HFFc6 (cell line): Measurements from ENCODE around the gene CRYGA. TPM values are rescaled to one million over a fixed set of nuclear protein-coding genes. Genes with fewer than 3 reads are reported as not detected.

Experiments used
- DNase-seq: peaks from one replicate; pipeline ENCODE4 v3.0.0-alpha.2; 2018
- H3K27ac Mint-ChIP-seq: 2 replicates; pipeline ENCODE4 v1.8.0; 2020; ENCODE audit warnings: mild to moderate bottlenecking, mixed read lengths
- H3K27me3 Mint-ChIP-seq: 2 replicates; pipeline ENCODE4 v1.8.0; 2021; ENCODE audit warnings: mild to moderate bottlenecking, moderate library complexity, mixed read lengths; ENCODE audit not compliant: insufficient read depth
- H3K36me3 Mint-ChIP-seq: 2 replicates; pipeline ENCODE4 v1.8.0; 2021; ENCODE audit warnings: low read depth, mixed read lengths
- H3K4me1 Mint-ChIP-seq: 2 replicates; pipeline ENCODE4 v1.8.0; 2020; ENCODE audit warnings: low read depth, mixed read lengths
- H3K4me3 Mint-ChIP-seq: 2 replicates; pipeline ENCODE4 v1.8.0; 2020; ENCODE audit warnings: mild to moderate bottlenecking, moderate library complexity, mixed read lengths
- H3K9me3 Mint-ChIP-seq: 2 replicates; pipeline ENCODE4 v1.8.0; 2020; ENCODE audit warnings: mild to moderate bottlenecking, mixed read lengths
- total RNA-seq, 6 experiments: library from RNA; stranded (reverse); fragmentation: NEBNext Ultra II Directional; extraction: Animal tissue kit (Norgen Biotek cat#: 25700); gene quantifications; 2 replicates in 1 of 6; 3 replicates in 5 of 6; pipeline ENCODE4 v1.2.3, GENCODE V29; 2021
- TF ChIP-seq, protein P1 (sequence below): fragments of 200-600 bp; sonication (generic); IDR thresholded peaks from 2 replicates; pipeline ENCODE4 v1.5.0; 2021; ENCODE audit warnings: antibody characterized with exemption, mild to moderate bottlenecking

Gene CRYGA
- total RNA-seq, 6 experiments from 2014 or later = not detected

DNA sequence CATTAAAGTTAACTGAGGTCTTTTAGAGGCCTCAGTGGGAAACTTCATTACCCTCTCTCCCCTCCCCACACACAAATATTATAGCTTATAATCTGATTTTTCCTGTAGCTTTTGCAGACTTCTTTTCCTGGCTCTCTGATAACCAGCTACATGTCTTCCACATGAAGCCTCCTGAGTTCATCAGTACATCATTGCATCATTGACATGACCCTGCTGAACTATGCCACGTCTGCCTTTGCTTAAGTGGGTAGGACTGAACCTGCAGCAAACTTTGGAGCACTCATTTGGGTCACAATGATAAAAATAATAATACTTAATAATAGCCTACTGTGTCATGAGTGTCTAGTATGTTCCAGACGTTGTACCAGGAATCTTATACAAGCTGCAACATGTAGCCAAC is 7.0 kb downstream of the CRYGA start:
- H3K27ac Mint-ChIP-seq = no peak overlapping the region
- H3K9me3 Mint-ChIP-seq = no peaks in the 10 kb centered on the region
- TF ChIP-seq, protein P1, sequence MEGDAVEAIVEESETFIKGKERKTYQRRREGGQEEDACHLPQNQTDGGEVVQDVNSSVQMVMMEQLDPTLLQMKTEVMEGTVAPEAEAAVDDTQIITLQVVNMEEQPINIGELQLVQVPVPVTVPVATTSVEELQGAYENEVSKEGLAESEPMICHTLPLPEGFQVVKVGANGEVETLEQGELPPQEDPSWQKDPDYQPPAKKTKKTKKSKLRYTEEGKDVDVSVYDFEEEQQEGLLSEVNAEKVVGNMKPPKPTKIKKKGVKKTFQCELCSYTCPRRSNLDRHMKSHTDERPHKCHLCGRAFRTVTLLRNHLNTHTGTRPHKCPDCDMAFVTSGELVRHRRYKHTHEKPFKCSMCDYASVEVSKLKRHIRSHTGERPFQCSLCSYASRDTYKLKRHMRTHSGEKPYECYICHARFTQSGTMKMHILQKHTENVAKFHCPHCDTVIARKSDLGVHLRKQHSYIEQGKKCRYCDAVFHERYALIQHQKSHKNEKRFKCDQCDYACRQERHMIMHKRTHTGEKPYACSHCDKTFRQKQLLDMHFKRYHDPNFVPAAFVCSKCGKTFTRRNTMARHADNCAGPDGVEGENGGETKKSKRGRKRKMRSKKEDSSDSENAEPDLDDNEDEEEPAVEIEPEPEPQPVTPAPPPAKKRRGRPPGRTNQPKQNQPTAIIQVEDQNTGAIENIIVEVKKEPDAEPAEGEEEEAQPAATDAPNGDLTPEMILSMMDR = no peak
- peaks cover 4% of the 10 kb centered on the region; the same call in 1 of the 2 replicates for H3K27me3 Mint-ChIP-seq
- no peaks in the 10 kb centered on the region for H3K36me3 Mint-ChIP-seq
- no peak for DNase-seq
- H3K4me1 Mint-ChIP-seq = no peaks in the 10 kb centered on the region
- H3K4me3 Mint-ChIP-seq = no peak overlapping the region

DNA sequence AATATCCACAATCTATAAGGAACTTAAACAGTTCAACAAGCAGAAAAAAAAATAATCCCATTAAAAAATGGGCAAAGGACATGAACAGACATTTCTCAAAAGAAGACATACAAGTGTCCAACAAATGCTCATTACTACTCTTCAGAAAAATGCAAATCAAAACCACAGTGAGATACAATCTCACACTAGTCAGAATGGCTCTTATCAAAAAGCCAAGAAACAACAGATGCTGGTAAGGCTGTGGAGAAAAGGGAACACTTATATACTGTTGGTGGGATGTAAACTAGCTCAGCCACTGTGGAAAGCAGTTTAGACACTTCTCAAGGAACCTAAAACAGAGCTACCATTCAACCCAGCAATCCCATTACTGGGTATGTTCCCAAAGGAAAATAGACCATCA is 10.2 kb downstream of the CRYGA start:
- TF ChIP-seq, protein P1 = no peak
- no peaks in the 10 kb centered on the region for H3K4me1 Mint-ChIP-seq
- no peak overlapping the region for H3K4me3 Mint-ChIP-seq
- H3K27me3 Mint-ChIP-seq = peaks cover 7% of the 10 kb centered on the region; the same call in 1 of the 2 replicates
- no peak for DNase-seq
- H3K9me3 Mint-ChIP-seq = no peaks in the 10 kb centered on the region
- H3K36me3 Mint-ChIP-seq = no peaks in the 10 kb centered on the region
- H3K27ac Mint-ChIP-seq = no peak overlapping the region

DNA sequence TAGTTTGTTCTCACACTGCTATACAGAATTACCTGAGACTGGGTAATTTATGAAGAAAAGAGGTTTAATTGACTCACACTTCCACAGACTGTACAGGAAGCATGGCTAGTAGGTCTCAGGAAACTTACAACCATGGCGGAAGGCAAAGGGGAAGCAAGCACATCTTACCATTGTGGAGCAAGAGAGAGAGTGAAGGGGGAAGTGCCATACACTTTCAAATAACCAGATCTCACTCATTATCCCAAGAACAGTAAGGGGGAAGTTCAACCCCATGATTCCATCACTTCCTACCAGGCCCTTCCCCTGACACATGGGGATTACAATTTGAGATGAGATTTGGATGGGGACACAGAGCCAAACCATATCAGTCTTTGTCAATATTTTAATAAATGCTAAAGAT is 12.4 kb downstream of the CRYGA start:
- no peaks in the 10 kb centered on the region for H3K36me3 Mint-ChIP-seq
- no peak overlapping the region for H3K27ac Mint-ChIP-seq
- H3K4me1 Mint-ChIP-seq = no peaks in the 10 kb centered on the region
- DNase-seq = no peak
- H3K9me3 Mint-ChIP-seq = no peaks in the 10 kb centered on the region
- TF ChIP-seq, protein P1 = no peak
- peaks cover 7% of the 10 kb centered on the region for H3K27me3 Mint-ChIP-seq
- H3K4me3 Mint-ChIP-seq = no peak overlapping the region

DNA sequence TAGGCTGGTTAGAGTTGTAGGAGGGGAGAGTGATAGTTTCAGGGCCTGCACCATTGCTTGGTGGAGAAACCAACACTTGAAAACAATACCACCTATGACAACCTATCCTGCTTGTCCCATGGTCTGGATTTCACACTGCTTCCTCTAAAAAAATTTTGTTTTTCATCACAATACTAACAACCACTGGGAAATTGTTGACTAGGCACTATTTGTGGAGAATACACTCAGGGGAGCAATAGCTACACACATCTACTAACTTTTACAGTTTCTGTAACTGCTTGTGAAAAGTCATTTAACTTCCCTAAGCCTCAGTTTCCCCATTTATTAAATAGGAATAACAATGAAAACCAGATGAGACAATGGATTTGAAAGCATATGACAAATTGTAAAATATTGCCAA is 13.3 kb downstream of the CRYGA start:
- no peaks in the 10 kb centered on the region for H3K4me1 Mint-ChIP-seq
- no peak overlapping the region for H3K27ac Mint-ChIP-seq
- H3K9me3 Mint-ChIP-seq = no peaks in the 10 kb centered on the region
- TF ChIP-seq, protein P1 = no peak
- H3K36me3 Mint-ChIP-seq = no peaks in the 10 kb centered on the region
- DNase-seq = no peak
- H3K4me3 Mint-ChIP-seq = no peak overlapping the region
- peaks cover 7% of the 10 kb centered on the region for H3K27me3 Mint-ChIP-seq

DNA sequence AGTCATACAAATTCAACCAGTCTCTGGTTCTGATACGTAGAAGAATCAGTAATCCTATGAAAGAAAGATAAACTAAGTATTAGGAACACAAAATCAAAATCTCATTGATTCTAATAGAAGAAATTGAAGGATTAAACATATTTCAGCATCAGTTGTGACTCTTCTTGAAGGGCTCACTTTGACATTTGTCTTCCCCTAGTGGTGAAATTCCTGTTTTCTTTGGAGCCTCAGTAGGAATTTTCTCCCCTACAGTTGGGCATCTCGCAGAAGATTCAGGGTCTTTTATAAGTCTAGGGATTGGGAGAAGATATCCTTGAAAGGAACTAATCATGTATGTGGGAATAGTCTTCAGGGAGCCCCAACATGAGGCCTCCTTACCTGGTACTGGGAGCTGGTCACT is 14.6 kb downstream of the CRYGA start:
- no peak for DNase-seq
- no peaks in the 10 kb centered on the region for H3K36me3 Mint-ChIP-seq
- TF ChIP-seq, protein P1 = peak; percentile 42; the same call in 1 of the 2 replicates
- H3K27ac Mint-ChIP-seq = no peak overlapping the region
- no peaks in the 10 kb centered on the region for H3K9me3 Mint-ChIP-seq
- H3K4me1 Mint-ChIP-seq = no peaks in the 10 kb centered on the region
- H3K4me3 Mint-ChIP-seq = no peak overlapping the region
- H3K27me3 Mint-ChIP-seq = peaks cover 10% of the 10 kb centered on the region

DNA sequence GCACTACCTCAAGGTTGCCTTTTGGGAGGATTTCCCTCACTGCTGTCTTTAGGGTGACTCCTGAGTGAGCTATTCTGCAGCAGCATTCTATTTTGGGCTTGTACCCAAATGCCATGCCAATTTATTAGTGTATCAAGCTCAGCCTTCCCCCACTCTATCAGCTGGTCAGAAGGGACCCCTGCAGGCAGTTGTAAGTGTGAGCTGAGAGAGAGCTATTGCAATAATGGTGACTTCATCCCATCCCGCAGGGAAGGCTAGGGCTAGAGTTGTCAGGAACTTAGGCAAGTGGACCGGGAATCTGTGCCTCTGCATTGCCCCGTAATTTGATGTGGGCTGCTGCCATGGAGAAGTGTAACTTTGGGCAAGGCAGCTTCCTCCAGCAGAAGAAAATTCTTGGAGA is 15.6 kb downstream of the CRYGA start:
- no peak overlapping the region for H3K4me3 Mint-ChIP-seq
- no peak overlapping the region for H3K27ac Mint-ChIP-seq
- TF ChIP-seq, protein P1 = no peak
- H3K36me3 Mint-ChIP-seq = no peaks in the 10 kb centered on the region
- DNase-seq = no peak
- H3K4me1 Mint-ChIP-seq = no peaks in the 10 kb centered on the region
- no peaks in the 10 kb centered on the region for H3K9me3 Mint-ChIP-seq
- H3K27me3 Mint-ChIP-seq = peaks cover 11% of the 10 kb centered on the region
